Muscle of arm (tissue), 14 donors: ENCODE results near the gene SERPINA6. TPM values are rescaled to one million over a fixed set of nuclear protein-coding genes. Genes with fewer than 3 reads are reported as not detected.
"Not testable (repeated sequence)": the region's sequence is repeated elsewhere in the genome, so short reads cannot be mapped to it uniquely, and the experiment has no call there.

Experiments used
- DNase-seq: peaks from one replicate; pipeline ENCODE4 v3.0.0-alpha.2; 2013
- long read RNA-seq, 11 donors: transcript quantifications; one replicate each; lab custom pipeline, GENCODE V29; 2026
- polyA plus RNA-seq, 12 donors: library from polyadenylated mRNA; unstranded; fragments of 120-200 nt; gene quantifications; one replicate each; pipeline ENCODE4 v1.2.1, GENCODE V29; 2013; ENCODE audit not compliant: insufficient read length in 12 of 12

The SERPINA6 gene
- polyA plus RNA-seq = under 1 TPM in 2 of 12 donors, not detected in 10; 0.21 to 0.86 TPM
- long read RNA-seq, donor 1, partial matches to known transcripts = 0 of 2 reads
- long read RNA-seq, donor 1, other reads (novel, unspliced or antisense) = 0 of 2 reads
- long read RNA-seq, donor 2 = 0 reads
- long read RNA-seq, donor 3 = 0 reads
- long read RNA-seq, donor 4 = 0 reads
- long read RNA-seq, donor 5 = 0 reads
- long read RNA-seq, donor 6 = 0 reads
- long read RNA-seq, donor 7 = 0 reads
- long read RNA-seq, donor 8 = 0 reads
- long read RNA-seq, donor 9 = 0 reads
- long read RNA-seq, donor 10 = 0 reads
- long read RNA-seq, donor 11 = 0 reads

- DNase-seq = no peak
Measured at GRCh38 chr14:94322648-94323570, at the start of gene SERPINA6. Gene SERPINA6, minus strand, starts transcription at chr14:94323336. Its CDS starts 8,688 bp downstream, at chr14:94314648.

- DNase-seq = no peak
Measured at GRCh38 chr14:94372021-94372605, 49.0 kb upstream of the SERPINA6 start.

GRCh38 chr14:94370524-94370910 lies 47.4 kb upstream of the SERPINA6 start:
- DNase-seq = no peak

GRCh38 chr14:94369766-94370523 lies 46.8 kb upstream of the SERPINA6 start:
- DNase-seq = not testable (repeated sequence)

GRCh38 chr14:94368956-94369355 lies 45.8 kb upstream of the SERPINA6 start:
- DNase-seq = no peak

GRCh38 chr14:94368243-94368590 lies 45.1 kb upstream of the SERPINA6 start:
- DNase-seq = no peak

- no peak for DNase-seq
Measured at GRCh38 chr14:94367347-94368242, 44.5 kb upstream of the SERPINA6 start.

GRCh38 chr14:94366146-94366915 lies 43.2 kb upstream of the SERPINA6 start, which contains the start of gene SERPINA2:
Gene SERPINA2, minus strand, starts transcription at chr14:94366698.
- DNase-seq = no peak

- DNase-seq = no peak
Measured at GRCh38 chr14:94365624-94366023, 42.5 kb upstream of the SERPINA6 start.

GRCh38 chr14:94364964-94365363 lies 41.8 kb upstream of the SERPINA6 start:
- no peak for DNase-seq

- DNase-seq = no peak
Measured at GRCh38 chr14:94364037-94364436, 40.9 kb upstream of the SERPINA6 start.

- DNase-seq = no peak
Measured at GRCh38 chr14:94363151-94363624, 40.1 kb upstream of the SERPINA6 start.

- DNase-seq = no peak
Measured at GRCh38 chr14:94362614-94363133, 39.5 kb upstream of the SERPINA6 start.

GRCh38 chr14:94361682-94362081 lies 38.5 kb upstream of the SERPINA6 start:
- DNase-seq = no peak

- DNase-seq = no peak
Measured at GRCh38 chr14:94360945-94361565, 37.9 kb upstream of the SERPINA6 start.

- DNase-seq = no peak
Measured at GRCh38 chr14:94357166-94357565, 34.0 kb upstream of the SERPINA6 start.

GRCh38 chr14:94356379-94357056 lies 33.4 kb upstream of the SERPINA6 start:
- DNase-seq = no peak

GRCh38 chr14:94355191-94355794 lies 32.2 kb upstream of the SERPINA6 start:
- peak; percentile 17 for DNase-seq
